Lung (tissue), 16 donors: ENCODE results near the gene ASH1L. TPM values are rescaled to one million over a fixed set of nuclear protein-coding genes. Genes with fewer than 3 reads are reported as not detected.
"Not testable (repeated sequence)": the region's sequence is repeated elsewhere in the genome, so short reads cannot be mapped to it uniquely, and the experiment has no call there.

Source experiments
- ATAC-seq: fragments of 200-7000 bp; cut with Tn5 transposase; one replicate; pipeline ENCODE4 v1.9.1; 2020; ENCODE audit warnings: moderate number of reproducible peaks; ENCODE audit not compliant: insufficient read depth, low FRiP score
- DNase-seq, 3 donors: peaks; one replicate each; pipeline ENCODE4 v3.0.0-alpha.2; 2013 to 2017
- H3K27ac ChIP-seq, 2 donors: one replicate each; pipeline ENCODE4 v1.5.1; 2013; ENCODE audit warnings: mild to moderate bottlenecking in 2 of 2, moderate library complexity in 2 of 2, control low read depth in 1 of 2, inconsistent platforms in 1 of 2, low read depth in 1 of 2, low read length in 1 of 2
- H3K27me3 ChIP-seq, 3 donors: one replicate each; pipeline ENCODE4 v1.5.1; 2013; ENCODE audit warnings: low read length in 2 of 3; ENCODE audit not compliant: control insufficient read depth in 3 of 3, insufficient read depth in 3 of 3
- H3K36me3 ChIP-seq, 4 donors: one replicate each; pipeline ENCODE4 v1.5.1; 2013; ENCODE audit warnings: low read length in 4 of 4, mild to moderate bottlenecking in 1 of 4, moderate library complexity in 1 of 4; ENCODE audit not compliant: control insufficient read depth in 4 of 4, insufficient read depth in 4 of 4
- H3K4me1 ChIP-seq, 5 donors: one replicate each; pipeline ENCODE4 v1.5.1; 2013; ENCODE audit warnings: low read length in 5 of 5, mild to moderate bottlenecking in 2 of 5, moderate library complexity in 1 of 5; ENCODE audit not compliant: control insufficient read depth in 5 of 5, insufficient read depth in 5 of 5
- H3K4me3 ChIP-seq: one replicate; pipeline ENCODE4 v1.5.1; 2013; ENCODE audit warnings: mild to moderate bottlenecking, control low read depth, moderate library complexity
- H3K9ac ChIP-seq, 2 donors: one replicate each; pipeline ENCODE4 v1.5.1; 2013; ENCODE audit warnings: low read length in 2 of 2, control low read depth in 1 of 2; ENCODE audit not compliant: insufficient read depth in 1 of 2
- H3K9me3 ChIP-seq, 4 donors: one replicate each; pipeline ENCODE4 v1.5.1; 2013; ENCODE audit warnings: low read length in 3 of 4, mild to moderate bottlenecking in 1 of 4, moderate library complexity in 1 of 4; ENCODE audit not compliant: control insufficient read depth in 4 of 4, insufficient read depth in 3 of 4
- CTCF ChIP-seq: IDR thresholded peaks from 2 replicates; pipeline ENCODE4 v1.5.1; 2012; ENCODE audit warnings: mild to moderate bottlenecking; ENCODE audit errors: control extremely low read depth, extremely low read depth
- WGBS, 2 donors: extraction: QIAGEN DNeasy Blood & Tissue Kit; methylation state at CpG; one replicate each; pipeline ENCODE4 v1.1.7; 2013; 5-methylcytosine and 5-hydroxymethylcytosine counted together
- long read RNA-seq, 5 donors: transcript quantifications; one replicate each; lab custom pipeline, GENCODE V29; 2026
- polyA plus RNA-seq, 2 donors: library from polyadenylated mRNA; stranded (reverse); fragments of 200-250 nt; gene quantifications; one replicate each; pipeline ENCODE4 v1.2.1, GENCODE V29; 2013
- total RNA-seq, 2 donors: library from RNA; depleted of rRNA in 1 of 2; stranded (reverse); fragments of >200 nt in 1 of 2; gene quantifications; one replicate each; pipeline ENCODE4 v1.2.1, GENCODE V29; 2014 to 2021
- donor health status: control.
- donor health status: control.
- donor health status: Bipolar disorder and iron deficiency.
- donor health status: healthy.
- donor health status: DM: yes; HTN: yes; CAD: no.

ASH1L gene
- 10 to 100 TPM; 46.1 to 92.5 TPM for total RNA-seq
- polyA plus RNA-seq: 1 to 10 TPM; 8.1 to 8.9 TPM
- long read RNA-seq, donor 1, partial matches to known transcripts: 6 of 6 reads
- long read RNA-seq, donor 1, other reads (novel, unspliced or antisense): 0 of 6 reads
- long read RNA-seq, donor 2: 0 reads
- long read RNA-seq, donor 3: 0 reads
- long read RNA-seq, donor 4, partial matches to known transcripts: 5 of 5 reads
- long read RNA-seq, donor 4, other reads (novel, unspliced or antisense): 0 of 5 reads
- long read RNA-seq, donor 5, partial matches to known transcripts: 15 of 16 reads
- long read RNA-seq, donor 5, other reads (novel, unspliced or antisense): 0 of 16 reads

- H3K36me3 ChIP-seq: peaks cover 0 to 4% (median 1%) of the 10 kb centered on the region in 4 donors
- peak within 1 kb of the TSS; percentile 95 to 100 for H3K27ac ChIP-seq
- no peaks in the 10 kb centered on the region for H3K27me3 ChIP-seq
- DNase-seq (peak; percentile 96 to 97 (median 96)), ATAC-seq (peak; percentile 92)
- H3K9ac ChIP-seq: peak within 1 kb of the TSS; percentile 85 to 86
- H3K9me3 ChIP-seq: no peaks in the 10 kb centered on the region
- no peak for TF ChIP-seq CTCF
- H3K4me3 ChIP-seq: peak within 1 kb of the TSS; percentile 98
- H3K4me1 ChIP-seq: peaks cover 1 to 16% (median 7%) of the 10 kb centered on the region in 5 donors
- WGBS, 2 donors: 0% methylated on average over 54 to 87 of the region's 87 CpGs
These were observed at the start of gene ASH1L for GRCh38 chr1:155562581-155563376. Gene ASH1L, minus strand, starts transcription at chr1:155562803. Its CDS starts 41,284 bp downstream, at chr1:155521519.

- not testable (repeated sequence) for DNase-seq, H3K27me3 ChIP-seq, H3K36me3 ChIP-seq, H3K9me3 ChIP-seq, H3K4me1 ChIP-seq, H3K27ac ChIP-seq, H3K9ac ChIP-seq, H3K4me3 ChIP-seq
- 0% methylated on average over 4 to 5 of the region's 33 CpGs for WGBS, 2 donors
- ATAC-seq: peak; percentile 7
These were observed 47.6 kb upstream of the ASH1L start for GRCh38 chr1:155610257-155610647.

GRCh38 chr1:155609515-155610256 lies 47.1 kb upstream of the ASH1L start, which contains the start of gene MSTO1:
Gene MSTO1, plus strand, starts transcription at chr1:155610218. Its CDS starts 31 bp downstream, at chr1:155610249.
- peak within 1 kb of the TSS; percentile 51 for H3K4me3 ChIP-seq
- no peaks in the 10 kb centered on the region for H3K4me1 ChIP-seq
- no peak for TF ChIP-seq CTCF
- 6 to 8% methylated on average over 41 to 45 of the region's 47 CpGs for WGBS, 2 donors
- ATAC-seq: peak; percentile 100
- peak; percentile 95 to 97 (median 96) for DNase-seq
- H3K27ac ChIP-seq: peak within 1 kb of the TSS; percentile 72 to 84
- H3K9ac ChIP-seq: peak within 1 kb of the TSS in 1 of 2 donors; percentile 67
- H3K36me3 ChIP-seq: peaks cover 0 to 9% (median 4%) of the 10 kb centered on the region in 4 donors
- no peaks in the 10 kb centered on the region for H3K9me3 ChIP-seq
- H3K27me3 ChIP-seq: no peaks in the 10 kb centered on the region
